ENCODE data around the gene TCF21.

DNA sequence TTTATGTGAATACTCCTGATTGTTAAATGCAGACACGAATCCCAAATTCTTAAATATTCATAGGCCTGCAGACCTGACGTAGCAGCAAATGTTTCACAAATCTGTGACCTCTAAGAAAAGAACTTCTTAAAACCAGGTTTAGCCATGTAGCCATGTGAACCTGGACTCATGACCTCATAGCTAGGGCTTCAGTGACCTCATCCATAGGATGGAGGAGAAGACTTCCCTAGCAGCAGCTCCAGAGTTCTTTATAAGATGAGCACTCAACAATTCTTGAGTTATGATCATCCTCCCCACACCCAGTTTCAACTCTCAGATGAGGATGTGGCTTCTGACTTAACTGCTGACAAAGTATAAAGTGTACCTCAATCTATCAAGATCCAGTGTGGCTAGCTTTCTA is 45.8 kb upstream of the TCF21 start:
- TF ChIP-seq CTCF (conservative IDR thresholded peaks at IDR 0.05; ENCODE audit: low read depth in 2 of 2) (no peak), REST (IDR thresholded peaks at IDR 0.05; ENCODE audit: unreplicated experiment) (no peak)

All from GM23338 (cell line).